ENCODE results near the gene CELSR2.

DNA sequence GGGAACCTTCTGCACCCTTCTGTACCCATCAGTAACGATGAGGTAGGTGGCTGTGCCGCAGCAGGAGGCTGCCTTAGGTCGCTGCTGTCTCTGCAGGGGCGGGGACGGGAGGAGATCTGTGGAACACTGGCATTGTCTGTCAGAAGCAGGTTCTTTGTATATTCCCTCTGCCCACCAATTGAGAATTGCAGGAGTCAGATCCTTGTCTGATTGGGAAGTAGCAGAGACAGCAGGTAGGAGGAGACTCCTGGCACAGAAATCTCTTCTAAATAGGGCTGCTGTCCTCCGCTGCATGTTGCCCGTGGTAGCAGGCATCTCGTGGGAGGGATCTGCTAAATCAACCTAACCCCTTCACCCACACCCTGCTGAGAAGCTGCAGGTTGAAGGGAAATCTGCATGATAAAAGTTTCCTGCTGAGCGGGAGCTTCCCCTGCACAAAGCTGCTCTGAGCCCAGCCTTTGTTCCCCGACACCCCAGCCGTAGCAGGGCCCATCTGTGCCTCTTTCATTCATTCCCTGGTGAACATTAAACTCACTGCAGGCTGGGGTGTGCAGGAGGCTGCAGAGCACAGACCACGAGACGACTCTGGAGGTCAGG lies 19.7 kb upstream of the CELSR2 start:
- TF ChIP-seq, protein P1, sequence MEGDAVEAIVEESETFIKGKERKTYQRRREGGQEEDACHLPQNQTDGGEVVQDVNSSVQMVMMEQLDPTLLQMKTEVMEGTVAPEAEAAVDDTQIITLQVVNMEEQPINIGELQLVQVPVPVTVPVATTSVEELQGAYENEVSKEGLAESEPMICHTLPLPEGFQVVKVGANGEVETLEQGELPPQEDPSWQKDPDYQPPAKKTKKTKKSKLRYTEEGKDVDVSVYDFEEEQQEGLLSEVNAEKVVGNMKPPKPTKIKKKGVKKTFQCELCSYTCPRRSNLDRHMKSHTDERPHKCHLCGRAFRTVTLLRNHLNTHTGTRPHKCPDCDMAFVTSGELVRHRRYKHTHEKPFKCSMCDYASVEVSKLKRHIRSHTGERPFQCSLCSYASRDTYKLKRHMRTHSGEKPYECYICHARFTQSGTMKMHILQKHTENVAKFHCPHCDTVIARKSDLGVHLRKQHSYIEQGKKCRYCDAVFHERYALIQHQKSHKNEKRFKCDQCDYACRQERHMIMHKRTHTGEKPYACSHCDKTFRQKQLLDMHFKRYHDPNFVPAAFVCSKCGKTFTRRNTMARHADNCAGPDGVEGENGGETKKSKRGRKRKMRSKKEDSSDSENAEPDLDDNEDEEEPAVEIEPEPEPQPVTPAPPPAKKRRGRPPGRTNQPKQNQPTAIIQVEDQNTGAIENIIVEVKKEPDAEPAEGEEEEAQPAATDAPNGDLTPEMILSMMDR (optimal IDR thresholded peaks at IDR 0.05 in 1 of 3, IDR thresholded peaks at IDR 0.05 in 1 of 3, conservative IDR thresholded peaks at IDR 0.05 in 1 of 3; ENCODE audit: extremely low read depth in 1 of 3, insufficient read depth in 2 of 3, low read length in 3 of 3): no peak
- no peak for TF ChIP-seq EZH2 (IDR thresholded peaks at IDR 0.05; ENCODE audit: low read length)

All from keratinocyte (primary cell).